ENCODE results near the gene EXT2.

Gene EXT2

GRCh38 chr11:44174842-44175241, 79.4 kb downstream of the EXT2 start:
- DNase-seq = no peak

GRCh38 chr11:44176546-44177213, 81.2 kb downstream of the EXT2 start:
- no peak for DNase-seq

GRCh38 chr11:44177905-44178304, 82.4 kb downstream of the EXT2 start:
- no peak for DNase-seq

GRCh38 chr11:44178381-44178780, 82.9 kb downstream of the EXT2 start:
- DNase-seq = no peak

- DNase-seq = no peak
Observed at GRCh38 chr11:44179173-44179572, 83.7 kb downstream of the EXT2 start.

GRCh38 chr11:44180107-44180506, 84.6 kb downstream of the EXT2 start:
- no peak for DNase-seq

- DNase-seq = no peak
Observed at GRCh38 chr11:44185522-44185921, 90.0 kb downstream of the EXT2 start.

- DNase-seq = no peak
Observed at GRCh38 chr11:44186321-44186930, 90.9 kb downstream of the EXT2 start.

GRCh38 chr11:44188643-44189042, 93.2 kb downstream of the EXT2 start:
- DNase-seq = no peak

GRCh38 chr11:44189986-44190882, 94.8 kb downstream of the EXT2 start:
- no peak for DNase-seq

- DNase-seq = no peak
Observed at GRCh38 chr11:44190883-44191230, 95.4 kb downstream of the EXT2 start.

- DNase-seq = no peak
Observed at GRCh38 chr11:44191322-44192016, 96.0 kb downstream of the EXT2 start.

- no peak for DNase-seq
Observed at GRCh38 chr11:44192017-44192385, 96.5 kb downstream of the EXT2 start.

- no peak for DNase-seq
Observed at GRCh38 chr11:44192462-44193100, 97.1 kb downstream of the EXT2 start.

GRCh38 chr11:44193856-44194255, 98.4 kb downstream of the EXT2 start:
- DNase-seq = no peak

- DNase-seq = no peak
Observed at GRCh38 chr11:44198146-44198724, 102.8 kb downstream of the EXT2 start.

- DNase-seq = no peak
Observed at GRCh38 chr11:44199298-44199697, 103.8 kb downstream of the EXT2 start.

GRCh38 chr11:44199816-44200215, 104.3 kb downstream of the EXT2 start:
- no peak for DNase-seq

- no peak for DNase-seq
Observed at GRCh38 chr11:44203270-44204043, 108.0 kb downstream of the EXT2 start.

GRCh38 chr11:44205352-44205751, 109.9 kb downstream of the EXT2 start:
- DNase-seq = no peak

GRCh38 chr11:44205836-44206235, 110.4 kb downstream of the EXT2 start:
- no peak for DNase-seq

GRCh38 chr11:44207292-44207691, 111.8 kb downstream of the EXT2 start:
- DNase-seq = no peak

All from stimulated activated CD4-positive, alpha-beta T cell treated with anti-CD3 and anti-CD28 coated beads, Interleukin-1b, Interleukin-23, amount 100 ng/mL, for 48 hours (primary cell).